K562 (cell line): ENCODE results near the gene ANO6. TPM values are rescaled to one million over a fixed set of nuclear protein-coding genes. Genes with fewer than 3 reads are reported as not detected.

Experiments
- C11orf30 ChIP-seq: fragments of 450-650 bp; IDR thresholded peaks from 2 replicates; pipeline ENCODE4 v1.6.1; 2016; ENCODE audit warnings: low read depth, mild to moderate bottlenecking
- CCNT2 ChIP-seq: IDR thresholded peaks from 2 replicates; pipeline ENCODE4 v1.6.1; 2011; ENCODE audit warnings: borderline replicate concordance, low read depth, mild to moderate bottlenecking, moderate library complexity, mixed read lengths, low read length; ENCODE audit not compliant: insufficient read length; ENCODE audit errors: extremely low read depth
- E2F3 ChIP-seq: fragments of 250-450 bp; sonication (Bioruptor Pico); IDR thresholded peaks from 2 replicates; pipeline ENCODE4 v1.4.0; 2020; ENCODE audit warnings: mild to moderate bottlenecking
- ESRRB ChIP-seq: fragments of 250-450 bp; sonication (Bioruptor Pico); IDR thresholded peaks from 2 replicates; pipeline ENCODE4 v1.5.0; 2020; ENCODE audit warnings: mild to moderate bottlenecking, moderate library complexity, borderline replicate concordance
- KHSRP ChIP-seq: fragments of 450-650 bp; IDR thresholded peaks from 2 replicates; pipeline ENCODE4 v1.6.1; 2017
- LEF1 ChIP-seq: fragments of 450-650 bp; IDR thresholded peaks from 2 replicates; pipeline ENCODE4 v1.6.1; 2016; ENCODE audit warnings: mild to moderate bottlenecking
- MBD1 ChIP-seq: fragments of 250-450 bp; sonication (Bioruptor Pico); IDR thresholded peaks from 2 replicates; pipeline ENCODE4 v1.8.0; 2022; ENCODE audit warnings: inconsistent platforms
- MITF ChIP-seq: IDR thresholded peaks from 2 replicates; pipeline ENCODE4 v1.6.1; 2014; ENCODE audit warnings: antibody characterized with exemption
- NEUROD1 ChIP-seq: fragments of 150-350 bp; IDR thresholded peaks from 2 replicates; pipeline ENCODE4 v1.6.1; 2014; ENCODE audit warnings: borderline replicate concordance, low read length, low read depth; ENCODE audit not compliant: partially characterized antibody
- NR4A1 ChIP-seq, 2 experiments: fragments of 250-450 bp in 1 of 2; fragments of 450-650 bp in 1 of 2; sonication (Bioruptor Pico) in 1 of 2; IDR thresholded peaks; 2 replicates each; pipeline versions ENCODE4 v1.4.0 to v1.6.1; 2016 to 2020; ENCODE audit warnings: mild to moderate bottlenecking in 2 of 2, missing compliant biosample characterization in 1 of 2, missing genetic modification characterization in 1 of 2, moderate library complexity in 1 of 2
- POLR3G ChIP-seq: IDR thresholded peaks from 2 replicates; pipeline ENCODE4 v1.6.1; 2011; ENCODE audit not compliant: insufficient read length, insufficient replicate concordance; ENCODE audit errors: extremely low read depth
- PURB ChIP-seq: sonication (generic); formaldehyde crosslinking; IDR thresholded peaks from 2 replicates; pipeline ENCODE4 v1.9.0; 2021; ENCODE audit warnings: low read depth, mild to moderate bottlenecking, missing genetic modification reagents
- RBFOX2 ChIP-seq: fragments of 200-400 bp; formaldehyde crosslinking; IDR thresholded peaks from 2 replicates; pipeline ENCODE4 v1.6.1; 2017; ENCODE audit warnings: low read depth, mild to moderate bottlenecking, low read length, moderate library complexity
- RBM22 ChIP-seq: fragments of 200-400 bp; formaldehyde crosslinking; IDR thresholded peaks from 2 replicates; pipeline ENCODE4 v1.6.1; 2018; ENCODE audit warnings: low read length, low read depth; ENCODE audit not compliant: poor library complexity, severe bottlenecking
- RFX5 ChIP-seq: IDR thresholded peaks from 2 replicates; pipeline ENCODE4 v1.6.1; 2011; ENCODE audit warnings: low read depth, mild to moderate bottlenecking, improper control_type of control experiment, low read length
- SIN3A ChIP-seq, 2 experiments: fragments of 150-350 bp in 1 of 2; IDR thresholded peaks; 2 replicates each; pipeline ENCODE4 v1.6.1; 2011 to 2016; ENCODE audit warnings: borderline replicate concordance in 2 of 2, low read depth in 2 of 2, low read length in 2 of 2, mild to moderate bottlenecking in 2 of 2, moderate library complexity in 2 of 2; ENCODE audit not compliant: control insufficient read depth in 1 of 2
- SNAPC5 ChIP-seq: fragments of 250-450 bp; sonication (Bioruptor Pico); IDR thresholded peaks from 2 replicates; pipeline ENCODE4 v1.8.0; 2021; ENCODE audit warnings: moderate library complexity, mild to moderate bottlenecking, inconsistent platforms
- TAF1 ChIP-seq: IDR thresholded peaks from 2 replicates; pipeline ENCODE4 v1.6.1; 2011; ENCODE audit warnings: mild to moderate bottlenecking, low read length, moderate library complexity; ENCODE audit not compliant: insufficient read depth, control insufficient read depth, severe bottlenecking; ENCODE audit errors: extremely low read depth
- TARDBP ChIP-seq: fragments of 450-650 bp; IDR thresholded peaks from 2 replicates; pipeline ENCODE4 v1.6.1; 2016
- ZFP91 ChIP-seq: sonication (generic); formaldehyde crosslinking; IDR thresholded peaks from 2 replicates; pipeline ENCODE4 v1.8.0; 2022; ENCODE audit warnings: mild to moderate bottlenecking, missing genetic modification reagents
- ZNF655 ChIP-seq: fragments of 250-450 bp; sonication (Bioruptor Pico); IDR thresholded peaks from 2 replicates; pipeline ENCODE4 v1.5.0; 2021
- polyA plus RNA-seq, 8 experiments: library from polyadenylated mRNA; depleted of rRNA in 4 of 8; stranded (reverse) in 5 of 8; unstranded in 3 of 8; fragments of >200 nt; fragmentation: Nextera tagmentation in 2 of 8; fragmentation: Illumina TruSeq in 1 of 8; extraction: Ambion mirVana in 2 of 8; extraction: Trizol in 1 of 8; gene quantifications; 2 replicates each; pipeline versions ENCODE4 v1.2.1 to v1.2.3, GENCODE V29; 2011 to 2014; ENCODE audit warnings: inconsistent platforms in 1 of 8, missing spikeins in 1 of 8
- total RNA-seq, 7 experiments: library from RNA; depleted of rRNA in 6 of 7; stranded (reverse); fragments of >200 nt in 6 of 7; fragmentation: Illumina TruSeq in 2 of 7; extraction: Trizol in 2 of 7; gene quantifications; 2 replicates each; pipeline versions ENCODE4 v1.2.1 to v1.2.3, GENCODE V29; 2011 to 2021; ENCODE audit warnings: low replicate concordance in 1 of 7

Gene ANO6
- total and polyA plus RNA-seq, 9 of the 15 experiments (the other 6 are each of a cell fraction or from before 2014, with no cell fraction given) = 3.5 to 24.7 (median 20.3) TPM

GRCh38 chr12:45215419-45216229, at the start of gene ANO6 (continued):
- no peak for TF ChIP-seq MBD1 (CRISPR knock-in tag)
- TF ChIP-seq ZNF655 (CRISPR knock-in tag) = no peak
- no peak for TF ChIP-seq POLR3G
- no peak for TF ChIP-seq RFX5
- TF ChIP-seq NR4A1 (CRISPR knock-in tag; IDR thresholded peaks at IDR 0.05) = no peak
- no peak for TF ChIP-seq NR4A1 (tag; IDR thresholded peaks at IDR 0.05)
- TF ChIP-seq LEF1 = peak; percentile 75; the same call in 1 of the 2 replicates
- TF ChIP-seq TARDBP = 0 out of 2 replicates have a peak, but pooled peaks have one; percentile 52
- TF ChIP-seq MITF = no peak
- TF ChIP-seq ZFP91 (CRISPR knock-in tag) = peak; percentile 87
- TF ChIP-seq CCNT2 = no peak
- peak in 1 of 2 experiments; percentile 66; a peak in 1 of 4 replicates for TF ChIP-seq SIN3A (IDR thresholded peaks at IDR 0.05; ENCODE audit: borderline replicate concordance in 2 of 2, control insufficient read depth in 1 of 2, low read depth in 2 of 2, low read length in 2 of 2)
- TF ChIP-seq RBFOX2 = peak; percentile 91
- TF ChIP-seq C11orf30 = peak; percentile 56; the same call in 1 of the 2 replicates
- TF ChIP-seq RBM22 = no peak
- no peak for TF ChIP-seq KHSRP
- TF ChIP-seq TAF1 = peak; percentile 85
- no peak for TF ChIP-seq ESRRB
- no peak for TF ChIP-seq SNAPC5 (CRISPR knock-in tag)
- no peak for TF ChIP-seq PURB (CRISPR knock-in tag)
- peak; percentile 62 for TF ChIP-seq E2F3
- peak; percentile 61 for TF ChIP-seq NEUROD1
